ENCODE measurements around the gene DONSON.
"Not testable (repeated sequence)": the region's sequence is repeated elsewhere in the genome, so short reads cannot be mapped to it uniquely, and the experiment has no call there.

DONSON gene, protein sequence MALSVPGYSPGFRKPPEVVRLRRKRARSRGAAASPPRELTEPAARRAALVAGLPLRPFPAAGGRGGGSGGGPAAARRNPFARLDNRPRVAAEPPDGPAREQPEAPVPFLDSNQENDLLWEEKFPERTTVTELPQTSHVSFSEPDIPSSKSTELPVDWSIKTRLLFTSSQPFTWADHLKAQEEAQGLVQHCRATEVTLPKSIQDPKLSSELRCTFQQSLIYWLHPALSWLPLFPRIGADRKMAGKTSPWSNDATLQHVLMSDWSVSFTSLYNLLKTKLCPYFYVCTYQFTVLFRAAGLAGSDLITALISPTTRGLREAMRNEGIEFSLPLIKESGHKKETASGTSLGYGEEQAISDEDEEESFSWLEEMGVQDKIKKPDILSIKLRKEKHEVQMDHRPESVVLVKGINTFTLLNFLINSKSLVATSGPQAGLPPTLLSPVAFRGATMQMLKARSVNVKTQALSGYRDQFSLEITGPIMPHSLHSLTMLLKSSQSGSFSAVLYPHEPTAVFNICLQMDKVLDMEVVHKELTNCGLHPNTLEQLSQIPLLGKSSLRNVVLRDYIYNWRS

DNA sequence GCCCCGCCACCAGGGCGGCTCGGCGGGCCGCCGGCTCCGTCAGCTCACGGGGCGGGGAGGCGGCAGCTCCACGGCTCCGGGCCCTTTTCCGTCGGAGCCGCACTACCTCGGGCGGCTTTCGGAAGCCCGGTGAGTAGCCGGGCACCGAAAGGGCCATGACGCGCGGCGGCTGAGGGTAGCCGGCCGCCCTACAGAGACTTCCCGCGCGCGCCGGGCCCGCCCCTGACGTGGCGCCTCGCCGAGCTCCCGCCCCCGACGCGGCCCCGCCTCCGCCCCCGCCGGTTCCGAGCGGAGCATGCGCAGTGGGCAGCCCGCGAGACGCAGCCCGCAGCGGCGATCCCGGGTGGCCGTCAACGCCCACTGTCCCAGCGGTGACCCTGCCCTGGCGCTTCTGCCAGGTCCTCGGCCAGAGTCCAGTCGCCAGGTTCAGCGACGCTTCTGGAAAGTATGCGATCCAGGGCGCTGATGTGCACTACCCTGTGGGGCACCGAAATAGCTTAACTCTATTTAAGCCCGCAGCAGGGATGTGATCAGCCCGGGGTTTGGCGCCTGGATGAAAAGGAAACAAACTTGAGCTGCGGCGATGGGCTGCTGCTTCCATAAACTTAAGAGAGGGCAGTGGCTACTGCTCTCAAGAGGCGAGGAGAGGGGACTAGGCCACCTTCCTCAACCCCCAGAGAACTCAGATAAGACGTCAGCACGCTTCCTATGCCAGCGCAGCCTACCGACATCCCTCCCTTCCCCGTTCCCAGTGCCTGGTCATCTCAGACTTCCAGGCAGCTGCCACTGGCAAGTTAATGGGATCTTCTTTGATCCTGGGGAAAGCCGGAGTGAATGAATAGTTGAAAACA is at the start of gene DONSON:
DONSON (minus strand) TSS at position 200 of the 851 bp plus-strand sequence; CDS start at position 157, 43 bp downstream.
- ATAC-seq (ENCODE audit: low read depth), result peak; percentile 91
- Mint-ChIP-seq H3K36me3 (peaks cover 2% of the 10 kb centered on the region), H3K27me3 (no peaks in the 10 kb centered on the region), H3K4me3 (peak within 1 kb of the TSS; percentile 90), H3K4me1 (peaks cover 8% of the 10 kb centered on the region), H3K27ac (peak within 1 kb of the TSS; percentile 86), H3K9me3 (no peaks in the 10 kb centered on the region)
- peak; percentile 85 to 92 for DNase-seq (ENCODE audit: low spot score in 2 of 2)

DNA sequence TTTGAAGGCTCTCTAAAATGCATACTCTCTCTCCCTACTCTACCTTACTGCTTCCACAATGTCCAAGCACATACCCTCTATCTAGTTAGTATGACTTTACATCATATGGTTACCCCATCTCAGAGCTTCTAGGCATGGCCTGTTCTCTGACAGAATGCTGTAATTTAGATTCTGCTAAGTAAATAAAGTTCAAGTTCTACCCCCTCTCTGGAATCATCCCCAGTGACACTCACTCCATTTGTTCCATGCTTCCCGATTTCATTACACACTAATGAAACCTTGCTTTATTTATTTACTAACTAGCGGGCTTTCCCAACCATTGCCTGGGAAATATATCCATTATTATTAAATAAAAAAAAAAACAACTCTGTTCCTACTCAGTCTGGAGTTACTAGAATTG is 45.8 kb upstream of the DONSON start:
- no peak for ATAC-seq (ENCODE audit: low read depth)
- DNase-seq (ENCODE audit: low spot score in 2 of 2), result no peak
- Mint-ChIP-seq H3K4me3 (no peak overlapping the region), H3K9me3 (no peaks in the 10 kb centered on the region), H3K4me1 (peaks cover 11% of the 10 kb centered on the region), H3K27me3 (no peaks in the 10 kb centered on the region), H3K36me3 (peaks cover 16% of the 10 kb centered on the region), H3K27ac (no peak overlapping the region)

DNA sequence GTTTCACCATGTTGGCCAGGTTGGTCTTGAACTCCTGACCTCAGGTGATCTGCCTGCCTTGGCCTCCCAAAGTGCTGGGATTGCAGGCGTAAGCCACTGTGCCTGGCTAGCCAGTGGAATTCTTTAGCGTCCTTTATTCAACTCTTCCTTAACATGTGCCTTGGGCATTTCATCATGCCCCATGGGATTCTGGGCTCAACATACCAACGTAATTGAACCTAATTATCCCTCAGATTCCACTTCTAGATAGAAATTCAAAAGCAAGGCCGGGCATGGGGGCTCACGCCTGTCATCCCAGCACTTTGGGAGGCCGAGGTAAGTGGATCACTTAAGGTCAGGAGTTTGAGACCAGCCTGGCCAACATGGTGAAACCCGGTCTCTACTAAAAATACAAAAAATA is 37.7 kb upstream of the DONSON start:
- DNase-seq (ENCODE audit: low spot score in 2 of 2); H3K4me1 Mint-ChIP-seq; ATAC-seq (ENCODE audit: low read depth); H3K27me3 Mint-ChIP-seq; H3K27ac Mint-ChIP-seq; H3K4me3 Mint-ChIP-seq; H3K9me3 Mint-ChIP-seq: not testable (repeated sequence)
- peaks cover 19% of the 10 kb centered on the region for H3K36me3 Mint-ChIP-seq

DNA sequence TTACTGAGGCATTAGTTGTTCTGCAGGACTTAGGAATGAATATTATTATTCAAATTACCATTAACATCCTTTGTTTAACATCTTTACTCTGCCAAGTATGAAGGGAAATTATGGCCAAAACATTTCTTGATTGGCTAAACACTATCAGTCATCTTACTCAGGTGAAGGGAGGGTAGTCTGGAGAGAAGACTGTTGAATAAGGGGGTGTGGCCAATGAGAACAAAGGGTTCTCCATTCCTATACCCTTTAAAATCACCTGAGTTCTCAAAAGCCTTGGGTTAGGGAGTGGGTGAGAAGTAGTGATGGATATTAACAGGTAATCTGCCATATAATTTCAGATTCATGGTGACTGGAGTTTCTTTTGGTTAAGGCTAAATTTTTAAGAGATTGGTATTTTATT is 33.8 kb upstream of the DONSON start:
- no peaks in the 10 kb centered on the region for H3K27me3 Mint-ChIP-seq
- ATAC-seq (ENCODE audit: low read depth) (no peak), DNase-seq (ENCODE audit: low spot score in 2 of 2) (no peak)
- peak overlapping the region; percentile 62 for H3K27ac Mint-ChIP-seq
- no peak overlapping the region for H3K4me3 Mint-ChIP-seq
- H3K9me3 Mint-ChIP-seq, result peaks cover 2% of the 10 kb centered on the region
- no peaks in the 10 kb centered on the region for H3K4me1 Mint-ChIP-seq
- H3K36me3 Mint-ChIP-seq, result peaks cover 21% of the 10 kb centered on the region

DNA sequence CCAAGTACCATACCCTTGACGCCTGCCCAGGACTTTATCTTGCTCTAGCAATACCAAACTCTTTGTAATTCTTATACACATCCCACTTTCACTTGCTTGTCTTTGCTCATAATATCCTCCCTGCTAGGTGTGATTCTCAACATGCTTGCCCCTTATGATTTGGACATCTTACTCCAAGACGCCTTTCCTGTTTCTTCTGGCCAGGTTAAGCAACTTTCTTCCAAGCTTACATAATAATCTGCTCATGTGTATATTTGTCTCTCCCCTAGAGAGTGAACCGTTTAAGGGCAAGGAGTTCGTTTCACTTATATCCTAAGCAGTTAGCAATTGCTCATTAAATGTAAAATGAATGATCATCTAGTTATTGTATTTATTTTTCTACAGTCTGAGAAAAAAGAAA is 31.2 kb upstream of the DONSON start:
- no peaks in the 10 kb centered on the region for H3K27me3 Mint-ChIP-seq
- H3K36me3 Mint-ChIP-seq, result peaks cover 24% of the 10 kb centered on the region
- no peaks in the 10 kb centered on the region for H3K4me1 Mint-ChIP-seq
- no peak overlapping the region for H3K4me3 Mint-ChIP-seq
- H3K9me3 Mint-ChIP-seq, result peaks cover 2% of the 10 kb centered on the region
- no peak for ATAC-seq (ENCODE audit: low read depth)
- H3K27ac Mint-ChIP-seq, result no peak overlapping the region
- no peak for DNase-seq (ENCODE audit: low spot score in 2 of 2)

DNA sequence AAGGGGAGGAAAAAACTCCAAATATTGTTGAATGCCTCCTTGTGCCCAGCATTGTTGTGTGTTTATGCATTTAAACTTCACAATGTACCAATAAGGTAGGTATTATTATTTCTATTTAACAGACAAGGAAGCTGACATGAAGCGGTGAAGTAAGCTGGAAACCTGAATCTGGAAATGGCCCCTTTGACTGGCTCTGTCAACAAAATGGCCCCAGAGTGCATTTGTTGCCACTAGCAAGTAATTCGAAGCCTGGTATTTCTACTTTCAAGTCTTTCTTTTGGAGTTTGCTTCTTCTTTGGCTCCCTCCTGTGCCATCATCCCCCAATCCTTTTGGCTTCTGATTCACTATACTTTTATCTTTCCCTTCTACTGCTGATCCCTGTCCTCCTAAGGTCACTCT is 29.9 kb upstream of the DONSON start:
- peaks cover 2% of the 10 kb centered on the region for H3K9me3 Mint-ChIP-seq
- H3K27ac Mint-ChIP-seq, result peak overlapping the region; percentile 45
- no peak overlapping the region for H3K4me3 Mint-ChIP-seq
- H3K4me1 Mint-ChIP-seq, result no peaks in the 10 kb centered on the region
- no peaks in the 10 kb centered on the region for H3K27me3 Mint-ChIP-seq
- peaks cover 21% of the 10 kb centered on the region for H3K36me3 Mint-ChIP-seq
- DNase-seq (ENCODE audit: low spot score in 2 of 2) (no peak), ATAC-seq (ENCODE audit: low read depth) (no peak)

DNA sequence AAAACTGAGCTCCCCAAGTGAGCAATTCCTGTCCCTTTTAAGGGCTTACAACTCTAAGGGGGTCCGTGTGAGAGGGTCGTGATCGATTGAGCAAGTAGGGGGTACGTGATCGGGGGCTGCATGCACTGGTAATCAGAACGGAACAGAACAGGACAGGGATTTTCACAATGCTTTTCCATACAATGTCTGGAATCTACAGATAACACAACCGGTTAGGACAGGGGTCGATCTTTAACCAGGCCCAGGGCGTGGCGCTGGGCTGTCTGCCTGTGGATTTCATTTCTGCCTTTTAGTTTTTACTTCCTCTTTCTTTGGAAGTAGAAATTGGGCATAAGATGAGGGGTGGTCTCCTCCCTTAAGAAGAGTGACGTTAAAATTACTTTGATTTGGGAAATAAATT is 29.1 kb upstream of the DONSON start:
- not testable (repeated sequence) for DNase-seq (ENCODE audit: low spot score in 2 of 2); H3K4me3 Mint-ChIP-seq; ATAC-seq (ENCODE audit: low read depth); H3K4me1 Mint-ChIP-seq; H3K9me3 Mint-ChIP-seq; H3K27me3 Mint-ChIP-seq; H3K27ac Mint-ChIP-seq
- peaks cover 21% of the 10 kb centered on the region for H3K36me3 Mint-ChIP-seq

DNA sequence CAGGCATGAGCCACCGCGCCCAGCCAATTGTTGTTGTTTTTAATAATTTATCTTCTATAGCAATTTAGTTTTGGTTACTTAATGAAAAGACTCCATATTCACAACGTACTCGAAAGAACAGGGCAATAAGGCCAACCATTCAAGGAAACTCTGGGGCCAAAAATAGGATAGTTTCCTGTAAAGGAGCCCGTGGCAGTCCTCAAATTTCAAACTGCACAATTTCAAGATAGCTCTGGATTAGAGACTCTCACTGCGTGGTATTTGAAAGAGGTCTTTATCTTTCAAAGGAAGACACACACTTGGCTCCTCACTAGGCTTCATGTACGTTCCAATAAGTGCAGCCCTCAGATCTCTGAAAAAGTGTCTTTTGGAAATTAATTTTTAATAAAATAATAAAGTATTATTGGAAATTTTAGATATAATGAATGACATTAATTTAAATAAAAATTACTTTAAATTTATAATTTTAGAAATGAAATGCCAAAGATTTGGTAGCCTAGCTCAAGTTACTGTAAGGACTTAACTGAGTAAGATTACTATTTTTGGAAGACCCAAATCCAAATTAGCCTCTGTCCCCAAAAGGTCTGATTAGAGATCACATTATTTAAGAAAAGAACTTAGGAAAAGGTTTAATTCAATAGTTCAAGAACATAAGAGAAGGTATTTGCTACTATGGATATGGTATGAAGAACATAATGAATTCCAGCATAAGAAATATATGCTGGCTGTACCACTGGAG is 22.7 kb upstream of the DONSON start:
- Mint-ChIP-seq H3K36me3 (peaks cover 8% of the 10 kb centered on the region), H3K27ac (no peak overlapping the region), H3K27me3 (no peaks in the 10 kb centered on the region), H3K9me3 (no peaks in the 10 kb centered on the region), H3K4me1 (peaks cover 6% of the 10 kb centered on the region), H3K4me3 (no peak overlapping the region)
- no peak for DNase-seq (ENCODE audit: low spot score in 2 of 2)
- ATAC-seq (ENCODE audit: low read depth), result no peak

DNA sequence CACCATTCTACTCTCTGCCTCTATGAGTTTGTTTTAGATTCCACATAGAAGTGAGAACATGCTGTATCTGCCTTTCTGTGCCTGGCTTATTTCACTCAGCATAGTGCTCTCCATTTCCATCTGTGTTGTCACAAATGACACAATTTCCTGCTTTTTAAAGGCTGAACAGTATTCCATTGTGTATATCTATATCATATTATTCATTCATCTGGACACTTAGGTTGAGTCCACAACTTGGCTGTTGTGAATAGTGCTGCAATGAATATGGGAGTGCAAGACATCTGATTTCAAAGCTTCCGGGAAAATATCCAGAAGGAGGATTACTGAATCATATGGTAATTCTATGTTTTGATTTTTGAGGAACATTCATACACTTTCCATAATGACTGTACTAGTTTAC is 20.1 kb upstream of the DONSON start:
- no peaks in the 10 kb centered on the region for H3K9me3 Mint-ChIP-seq
- H3K27me3 Mint-ChIP-seq, result no peaks in the 10 kb centered on the region
- DNase-seq (ENCODE audit: low spot score in 2 of 2), result no peak
- H3K4me1 Mint-ChIP-seq, result peaks cover 9% of the 10 kb centered on the region
- no peak overlapping the region for H3K4me3 Mint-ChIP-seq
- H3K36me3 Mint-ChIP-seq, result peaks cover 7% of the 10 kb centered on the region
- peak overlapping the region; percentile 20 for H3K27ac Mint-ChIP-seq
- no peak for ATAC-seq (ENCODE audit: low read depth)

DNA sequence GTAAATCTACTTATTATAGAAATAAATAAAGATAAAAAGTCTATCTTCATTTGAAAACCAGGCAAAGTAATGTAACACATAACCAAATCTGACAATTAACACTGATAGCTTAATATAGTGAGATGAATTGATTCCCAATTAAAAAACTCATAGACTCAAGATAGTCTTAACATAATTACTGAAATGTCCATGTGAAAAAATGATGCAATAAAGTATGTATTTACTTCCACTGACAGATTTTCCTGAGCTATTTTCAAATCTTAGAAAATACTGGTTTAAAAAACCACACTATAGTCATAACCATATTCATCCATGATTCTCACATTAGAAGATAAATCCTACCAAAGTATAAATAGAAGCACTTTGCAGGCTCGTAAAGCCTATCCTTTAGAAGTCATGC is 9.6 kb upstream of the DONSON start:
- Mint-ChIP-seq H3K4me1 (no peaks in the 10 kb centered on the region), H3K9me3 (no peaks in the 10 kb centered on the region), H3K27me3 (no peaks in the 10 kb centered on the region), H3K27ac (no peak overlapping the region), H3K36me3 (peaks cover 18% of the 10 kb centered on the region), H3K4me3 (no peak overlapping the region)
- ATAC-seq (ENCODE audit: low read depth) (no peak), DNase-seq (ENCODE audit: low spot score in 2 of 2) (no peak)

DNA sequence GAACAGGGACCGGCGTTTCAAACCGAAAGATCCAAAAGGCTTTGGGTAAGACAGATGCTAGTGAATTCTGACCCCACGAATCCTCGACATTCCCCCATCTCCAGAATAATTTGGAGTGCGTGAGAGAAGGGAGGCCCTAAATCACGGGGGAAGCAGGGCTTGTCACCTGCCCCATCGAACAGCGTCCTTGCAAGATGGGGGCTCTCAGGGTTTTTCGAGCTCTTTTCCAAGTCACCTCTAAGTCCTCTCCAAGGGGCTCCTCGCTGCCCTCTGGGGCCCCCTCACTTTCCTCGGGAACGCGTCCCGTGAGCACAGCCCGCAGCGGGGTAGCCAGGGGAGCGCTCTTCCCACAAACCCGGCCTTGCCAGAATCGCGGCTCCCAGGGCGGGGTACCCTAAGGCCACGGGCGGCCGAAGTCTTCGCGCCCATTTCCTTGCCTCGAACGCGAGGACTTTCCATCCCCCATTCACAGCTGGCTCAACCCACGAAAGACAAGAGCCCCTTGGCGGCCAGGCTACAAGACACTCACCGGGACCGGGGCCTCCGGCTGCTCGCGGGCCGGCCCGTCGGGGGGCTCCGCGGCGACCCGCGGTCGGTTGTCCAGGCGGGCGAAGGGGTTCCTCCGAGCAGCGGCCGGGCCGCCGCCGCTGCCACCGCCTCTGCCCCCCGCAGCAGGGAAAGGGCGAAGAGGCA is 546 bp downstream of the DONSON start:
- peak overlapping the region; percentile 89 for H3K4me3 Mint-ChIP-seq
- peak; percentile 17 for ATAC-seq (ENCODE audit: low read depth)
- no peak for DNase-seq (ENCODE audit: low spot score in 2 of 2)

DNA sequence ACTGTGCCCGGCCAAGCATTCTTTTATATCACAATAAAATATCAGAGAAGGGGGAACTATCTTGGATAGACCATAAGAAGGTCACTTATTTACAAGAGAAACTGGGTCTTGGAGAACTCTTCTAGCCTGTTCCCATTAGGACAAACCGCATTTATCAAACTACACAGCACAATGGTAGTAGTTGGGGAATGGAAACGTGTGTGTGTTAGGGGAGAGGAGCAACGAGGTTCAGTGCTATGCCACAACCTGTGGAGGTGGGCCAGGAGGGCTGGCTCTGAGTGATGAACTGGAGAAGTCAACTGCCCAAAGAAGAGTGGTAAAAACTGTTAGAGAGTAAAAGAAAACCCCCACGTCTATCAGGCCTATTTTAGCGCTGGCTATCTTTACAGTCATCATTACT is 1.6 kb downstream of the DONSON start:
- no peak for ATAC-seq (ENCODE audit: low read depth)

More for the DNA sequence above, 546 bp downstream of the DONSON start:
- Mint-ChIP-seq H3K4me1 (peaks cover 8% of the 10 kb centered on the region), H3K9me3 (no peaks in the 10 kb centered on the region), H3K27ac (no peak overlapping the region), H3K27me3 (no peaks in the 10 kb centered on the region), H3K36me3 (no peaks in the 10 kb centered on the region)

DNA sequence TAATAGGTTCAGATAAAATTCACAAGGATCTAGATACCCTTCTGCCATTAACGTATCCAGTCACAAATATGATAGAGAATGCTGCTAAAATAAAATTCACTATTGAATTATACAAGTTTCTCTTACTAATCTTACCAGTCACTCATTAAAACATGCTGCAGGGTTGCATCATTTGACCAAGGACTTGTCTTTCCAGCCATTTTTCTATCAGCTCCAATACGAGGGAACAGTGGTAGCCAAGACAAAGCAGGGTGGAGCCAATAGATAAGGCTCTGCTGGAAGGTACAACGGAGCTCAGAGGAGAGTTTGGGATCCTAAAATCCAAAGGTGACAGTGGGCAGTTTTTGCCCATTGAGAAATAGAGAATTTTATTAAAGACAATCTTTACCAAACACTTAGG is 4.0 kb downstream of the DONSON start:
- Mint-ChIP-seq H3K9me3 (no peaks in the 10 kb centered on the region), H3K27me3 (no peaks in the 10 kb centered on the region), H3K27ac (no peak overlapping the region), H3K4me3 (no peak overlapping the region), H3K36me3 (no peaks in the 10 kb centered on the region), H3K4me1 (peaks cover 8% of the 10 kb centered on the region)
- DNase-seq (ENCODE audit: low spot score in 2 of 2) (no peak), ATAC-seq (ENCODE audit: low read depth) (no peak)

More for the DNA sequence above, 1.6 kb downstream of the DONSON start:
- H3K27me3 Mint-ChIP-seq, result no peaks in the 10 kb centered on the region
- peak overlapping the region; percentile 41 for H3K4me3 Mint-ChIP-seq
- H3K9me3 Mint-ChIP-seq, result no peaks in the 10 kb centered on the region
- H3K4me1 Mint-ChIP-seq, result peaks cover 8% of the 10 kb centered on the region
- no peaks in the 10 kb centered on the region for H3K36me3 Mint-ChIP-seq
- H3K27ac Mint-ChIP-seq, result no peak overlapping the region
- DNase-seq (ENCODE audit: low spot score in 2 of 2), result no peak
